ENCODE measurements around the gene RIN3. TPM values are rescaled to one million over a fixed set of nuclear protein-coding genes. Genes with fewer than 3 reads are reported as not detected.

The RIN3 gene
- total RNA-seq, 1 donor, result 48.8 TPM

- Histone ChIP-seq H3K9me3 (ENCODE audit: low read depth, low read length) (no peaks in the 10 kb centered on the region), H3K4me1 (ENCODE audit: insufficient read depth, low read length) (peaks cover 60% of the 10 kb centered on the region), H3K4me3 (ENCODE audit: low read length) (no peak overlapping the region), H3K27me3 (ENCODE audit: insufficient read depth, low read length) (no peaks in the 10 kb centered on the region)
These were observed 1.9 kb upstream of the RIN3 start for GRCh38 chr14:92511453-92512238.

GRCh38 chr14:92512807-92513203 is 776 bp upstream of the RIN3 start:
- Histone ChIP-seq H3K4me1 (ENCODE audit: insufficient read depth, low read length) (peaks cover 60% of the 10 kb centered on the region), H3K4me3 (ENCODE audit: low read length) (peak overlapping the region; percentile 82), H3K27me3 (ENCODE audit: insufficient read depth, low read length) (no peaks in the 10 kb centered on the region), H3K9me3 (ENCODE audit: low read depth, low read length) (no peaks in the 10 kb centered on the region)

- Histone ChIP-seq H3K9me3 (ENCODE audit: low read depth, low read length) (no peaks in the 10 kb centered on the region), H3K4me3 (ENCODE audit: low read length) (peak overlapping the region; percentile 82), H3K4me1 (ENCODE audit: insufficient read depth, low read length) (peaks cover 67% of the 10 kb centered on the region), H3K27me3 (ENCODE audit: insufficient read depth, low read length) (no peaks in the 10 kb centered on the region)
These were observed 624 bp downstream of the RIN3 start for GRCh38 chr14:92513966-92514843.

- Histone ChIP-seq H3K4me1 (ENCODE audit: insufficient read depth, low read length) (peaks cover 75% of the 10 kb centered on the region), H3K4me3 (ENCODE audit: low read length) (peak overlapping the region; percentile 82)
These were observed 1.4 kb downstream of the RIN3 start for GRCh38 chr14:92514844-92515514.

DNA sequence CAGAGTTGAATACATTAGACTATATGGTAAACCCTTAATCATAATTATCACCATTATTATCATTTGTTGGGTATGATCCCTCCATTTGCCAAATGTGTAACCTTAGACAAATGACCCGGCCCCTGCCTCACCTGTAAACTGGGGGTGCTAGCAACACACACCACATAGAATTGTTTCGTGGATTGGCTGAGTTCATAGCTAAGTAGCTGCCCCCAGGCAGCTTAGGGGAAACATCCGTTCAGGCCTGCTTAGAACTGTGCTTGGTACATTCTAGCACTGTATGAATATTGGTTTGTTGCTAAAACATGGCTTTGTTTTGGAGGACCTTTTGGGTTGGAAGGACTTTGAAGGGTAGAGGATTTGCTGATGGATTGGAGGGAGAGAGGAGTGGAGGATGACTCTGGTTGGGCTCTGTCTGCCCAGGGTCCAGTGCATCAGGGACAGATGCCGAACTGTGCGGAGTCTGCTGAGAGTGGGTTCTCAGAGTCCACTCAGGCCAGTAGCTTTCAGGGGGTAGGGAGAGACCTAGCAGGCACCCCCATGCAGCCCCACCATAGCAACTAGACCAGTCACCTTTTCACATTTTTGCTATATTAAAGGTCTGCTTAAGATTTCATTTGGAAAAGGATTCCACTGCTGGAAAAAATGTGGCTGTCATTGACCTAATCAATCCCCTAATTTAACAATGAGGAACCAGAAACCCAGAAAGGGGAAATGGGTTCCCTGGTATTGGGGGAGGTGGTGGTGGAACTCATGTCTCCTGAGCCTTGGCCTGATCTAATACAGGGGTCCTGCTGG is 2.2 kb downstream of the RIN3 start:
- no peaks in the 10 kb centered on the region for H3K9me3 ChIP-seq (ENCODE audit: low read depth, low read length)
- no peaks in the 10 kb centered on the region for H3K27me3 ChIP-seq (ENCODE audit: insufficient read depth, low read length)
- H3K4me1 ChIP-seq (ENCODE audit: insufficient read depth, low read length), result peaks cover 83% of the 10 kb centered on the region
- peak overlapping the region; percentile 82 for H3K4me3 ChIP-seq (ENCODE audit: low read length)

More at GRCh38 chr14:92514844-92515514, 1.4 kb downstream of the RIN3 start:
- Histone ChIP-seq H3K27me3 (ENCODE audit: insufficient read depth, low read length) (no peaks in the 10 kb centered on the region), H3K9me3 (ENCODE audit: low read depth, low read length) (no peaks in the 10 kb centered on the region)

- peaks cover 88% of the 10 kb centered on the region for H3K4me1 ChIP-seq (ENCODE audit: insufficient read depth, low read length)
- H3K9me3 ChIP-seq (ENCODE audit: low read depth, low read length), result no peaks in the 10 kb centered on the region
- H3K4me3 ChIP-seq (ENCODE audit: low read length), result no peak overlapping the region
- no peaks in the 10 kb centered on the region for H3K27me3 ChIP-seq (ENCODE audit: insufficient read depth, low read length)
These were observed 2.9 kb downstream of the RIN3 start for GRCh38 chr14:92516344-92516965.

DNA sequence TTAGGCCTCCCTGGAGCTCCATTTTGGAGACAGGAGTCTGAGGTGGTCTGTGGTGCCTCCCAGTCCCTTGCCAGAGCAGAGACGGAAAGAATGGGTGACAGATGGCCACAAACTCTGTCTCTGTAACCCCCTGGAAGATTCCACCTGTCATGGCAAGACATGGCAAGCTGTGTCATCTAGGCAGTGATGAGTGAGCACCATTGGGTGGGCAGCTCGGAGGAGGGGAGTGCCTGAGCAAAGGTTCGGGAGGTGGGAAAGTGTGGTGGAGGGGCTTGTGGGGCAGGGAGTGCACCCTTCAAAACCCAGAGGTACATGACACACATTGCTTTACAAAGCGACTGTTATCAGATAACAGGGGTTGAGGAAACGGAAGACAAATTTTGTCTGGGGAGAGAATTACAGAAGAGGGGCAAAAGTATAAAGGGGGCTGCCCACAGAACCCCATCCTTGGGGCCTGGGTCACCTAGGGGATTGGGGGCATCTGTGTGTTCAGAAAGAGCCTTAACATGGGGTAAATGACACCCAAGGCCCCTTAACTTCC is 3.5 kb downstream of the RIN3 start:
- peaks cover 87% of the 10 kb centered on the region for H3K4me1 ChIP-seq (ENCODE audit: insufficient read depth, low read length)

DNA sequence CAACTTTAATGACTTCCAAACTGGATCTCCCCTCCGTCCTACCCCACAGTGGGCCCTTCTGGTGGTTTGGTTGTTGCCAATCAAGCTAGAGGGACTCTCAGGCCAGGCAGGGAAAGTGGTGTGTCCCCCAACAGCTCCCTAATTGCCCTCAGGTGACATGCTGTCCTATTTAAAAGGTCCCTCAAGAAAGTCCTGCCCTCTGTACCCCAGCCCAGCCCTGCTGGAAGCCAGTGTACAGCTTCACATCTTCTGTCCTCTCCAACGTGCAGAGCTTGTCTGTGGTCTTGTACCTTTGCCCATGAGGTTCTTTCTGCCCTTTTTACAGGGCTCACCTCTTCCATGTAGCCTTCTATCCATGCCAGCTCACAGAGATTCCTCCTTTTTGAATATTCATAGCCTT is 4.2 kb downstream of the RIN3 start:
- no peaks in the 10 kb centered on the region for H3K27me3 ChIP-seq (ENCODE audit: insufficient read depth, low read length)
- no peak overlapping the region for H3K4me3 ChIP-seq (ENCODE audit: low read length)
- peaks cover 87% of the 10 kb centered on the region for H3K4me1 ChIP-seq (ENCODE audit: insufficient read depth, low read length)
- H3K9me3 ChIP-seq (ENCODE audit: low read depth, low read length), result no peaks in the 10 kb centered on the region

More for the DNA sequence above, 3.5 kb downstream of the RIN3 start:
- no peak overlapping the region for H3K4me3 ChIP-seq (ENCODE audit: low read length)
- no peaks in the 10 kb centered on the region for H3K27me3 ChIP-seq (ENCODE audit: insufficient read depth, low read length)
- H3K9me3 ChIP-seq (ENCODE audit: low read depth, low read length), result no peaks in the 10 kb centered on the region

DNA sequence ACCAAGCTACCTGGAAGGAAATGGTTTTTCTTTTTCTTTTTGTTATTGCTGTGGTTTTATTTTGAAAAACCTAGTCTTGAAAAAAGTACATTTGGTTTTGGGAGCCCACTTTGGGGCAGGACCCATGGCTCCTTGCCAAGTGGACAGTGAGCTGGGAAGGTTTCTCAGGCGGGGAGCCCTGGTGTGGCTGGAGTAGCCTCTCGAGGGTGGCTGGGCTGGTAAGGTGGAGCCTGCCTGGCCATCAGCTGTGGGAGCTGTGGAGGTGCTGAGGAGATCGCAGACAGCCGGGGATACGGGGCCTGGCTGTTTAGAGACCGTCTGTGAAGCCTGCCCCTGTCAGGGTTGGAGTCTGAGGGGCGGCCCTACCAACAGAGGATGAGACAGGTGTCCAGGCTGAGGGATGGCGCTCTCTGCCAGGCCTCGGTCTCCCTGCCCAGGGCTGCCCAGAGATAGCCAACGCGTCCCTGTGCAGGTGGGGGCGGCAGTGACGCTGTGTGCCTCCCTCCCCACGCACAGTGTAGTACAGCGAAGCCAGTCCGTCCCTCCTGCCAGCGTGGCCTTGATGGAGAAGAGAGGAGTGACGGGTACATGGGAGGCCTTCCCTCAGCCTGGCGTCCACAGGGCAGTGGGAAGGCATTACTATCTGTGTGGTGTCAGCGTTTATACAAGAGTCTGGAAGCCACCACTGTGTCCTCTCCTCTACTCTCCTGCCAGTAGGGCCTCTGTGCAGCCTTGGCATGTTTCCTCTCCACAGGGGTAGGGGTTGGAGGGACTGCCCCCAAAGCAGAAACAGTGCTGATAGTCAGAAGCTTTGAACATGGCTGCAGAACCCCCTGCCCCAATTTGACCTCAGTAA is 5.9 kb downstream of the RIN3 start:
- Histone ChIP-seq H3K27me3 (ENCODE audit: insufficient read depth, low read length) (no peaks in the 10 kb centered on the region), H3K4me3 (ENCODE audit: low read length) (no peak overlapping the region), H3K4me1 (ENCODE audit: insufficient read depth, low read length) (peaks cover 92% of the 10 kb centered on the region), H3K9me3 (ENCODE audit: low read depth, low read length) (no peaks in the 10 kb centered on the region)

- Histone ChIP-seq H3K9me3 (ENCODE audit: low read depth, low read length) (no peaks in the 10 kb centered on the region), H3K27me3 (ENCODE audit: insufficient read depth, low read length) (no peaks in the 10 kb centered on the region), H3K4me3 (ENCODE audit: low read length) (no peak overlapping the region), H3K4me1 (ENCODE audit: insufficient read depth, low read length) (peaks cover 93% of the 10 kb centered on the region)
These were observed 6.8 kb downstream of the RIN3 start for GRCh38 chr14:92520102-92521057.

- H3K27me3 ChIP-seq (ENCODE audit: insufficient read depth, low read length), result no peaks in the 10 kb centered on the region
- no peaks in the 10 kb centered on the region for H3K9me3 ChIP-seq (ENCODE audit: low read depth, low read length)
- no peak overlapping the region for H3K4me3 ChIP-seq (ENCODE audit: low read length)
- H3K4me1 ChIP-seq (ENCODE audit: insufficient read depth, low read length), result peaks cover 92% of the 10 kb centered on the region
These were observed 7.5 kb downstream of the RIN3 start for GRCh38 chr14:92521058-92521415.

DNA sequence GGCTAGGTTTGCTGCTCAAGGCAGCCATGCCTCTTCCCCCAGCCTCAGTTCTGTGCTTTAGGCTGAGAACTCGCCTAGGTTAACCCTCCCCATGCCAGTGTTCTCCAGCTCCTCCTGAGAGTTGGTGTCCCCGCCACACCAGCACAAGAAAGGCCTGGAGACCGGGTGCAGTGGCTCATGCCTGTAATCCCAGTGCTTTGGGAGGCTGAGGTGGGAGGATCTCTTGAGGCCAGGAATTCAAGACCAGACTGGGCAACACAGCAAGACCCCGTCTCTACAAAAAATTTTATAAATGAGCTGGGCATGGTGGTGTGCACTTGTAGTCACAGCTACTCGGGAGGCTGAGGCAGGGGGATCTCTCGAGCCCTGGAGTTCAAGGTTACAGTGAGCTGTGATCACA is 10.2 kb downstream of the RIN3 start:
- Histone ChIP-seq H3K27me3 (ENCODE audit: insufficient read depth, low read length) (no peaks in the 10 kb centered on the region), H3K4me3 (ENCODE audit: low read length) (no peak overlapping the region), H3K9me3 (ENCODE audit: low read depth, low read length) (no peaks in the 10 kb centered on the region), H3K4me1 (ENCODE audit: insufficient read depth, low read length) (peaks cover 71% of the 10 kb centered on the region)
